Gastroesophageal sphincter (tissue), 3 donors: ENCODE results near the gene GKAP1.

ENCODE experiments used
- POLR2A ChIP-seq, 2 donors: fragments of 450-650 bp; IDR thresholded peaks; one replicate each; pipeline ENCODE4 v1.6.1; 2017; ENCODE audit warnings: antibody characterized with exemption in 2 of 2, mild to moderate bottlenecking in 2 of 2, moderate library complexity in 1 of 2
- TF ChIP-seq, protein P1 (sequence below), 4 experiments: fragments of 200-600 bp in 2 of 4; fragments of 450-650 bp in 2 of 4; sonication (generic) in 1 of 4; IDR thresholded peaks; one replicate each; pipeline ENCODE4 v1.5.1; 2017 to 2019; ENCODE audit warnings: antibody characterized with exemption in 4 of 4, mild to moderate bottlenecking in 2 of 4, moderate library complexity in 2 of 4

DNA sequence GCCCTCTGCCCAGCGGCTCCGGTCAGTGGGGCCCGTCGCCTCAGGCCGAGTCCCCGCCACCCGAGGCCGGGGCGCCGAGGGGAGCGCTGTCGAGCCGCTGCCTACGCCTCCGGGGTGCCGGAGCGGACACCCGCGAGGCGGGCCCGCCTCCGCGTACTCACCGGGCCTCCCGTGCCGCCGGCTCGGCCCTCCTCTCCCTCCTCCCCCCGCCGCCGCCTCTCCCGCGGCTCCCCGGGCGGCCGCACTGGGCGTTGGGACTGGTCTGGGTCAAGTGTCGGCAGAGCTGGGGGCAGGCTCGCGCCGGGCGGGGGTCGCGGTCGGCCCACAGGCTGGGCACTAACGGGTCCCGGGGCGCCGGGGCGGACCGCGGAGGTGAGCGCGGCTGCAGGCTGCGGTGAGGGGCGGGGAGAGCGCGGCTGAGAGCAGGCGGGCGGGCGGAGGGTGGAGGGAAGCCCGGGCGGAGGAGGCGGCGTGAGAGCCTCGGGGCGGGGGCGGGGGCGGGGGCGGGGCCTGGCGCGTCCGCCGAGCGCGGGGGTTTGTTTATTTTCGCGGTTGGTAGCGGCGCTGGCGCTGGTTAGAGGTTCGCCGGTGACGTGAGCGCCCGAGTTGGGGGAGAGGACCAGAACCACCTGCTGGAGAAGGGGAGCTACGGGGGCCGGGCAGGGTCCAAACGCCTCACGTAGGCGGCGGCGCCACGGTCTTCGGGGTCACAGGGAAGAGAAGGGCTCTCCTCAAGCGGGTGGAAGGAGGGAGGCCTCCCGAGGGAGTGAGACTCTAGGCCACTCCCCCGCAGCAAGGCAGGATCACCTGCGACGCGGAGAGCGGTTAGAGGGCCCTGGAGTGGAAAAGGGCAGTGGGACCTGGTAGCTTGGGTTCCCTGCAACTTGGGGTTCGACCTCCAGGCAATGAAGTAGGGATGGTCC, at the start of gene GKAP1:
- TF ChIP-seq, protein P1, sequence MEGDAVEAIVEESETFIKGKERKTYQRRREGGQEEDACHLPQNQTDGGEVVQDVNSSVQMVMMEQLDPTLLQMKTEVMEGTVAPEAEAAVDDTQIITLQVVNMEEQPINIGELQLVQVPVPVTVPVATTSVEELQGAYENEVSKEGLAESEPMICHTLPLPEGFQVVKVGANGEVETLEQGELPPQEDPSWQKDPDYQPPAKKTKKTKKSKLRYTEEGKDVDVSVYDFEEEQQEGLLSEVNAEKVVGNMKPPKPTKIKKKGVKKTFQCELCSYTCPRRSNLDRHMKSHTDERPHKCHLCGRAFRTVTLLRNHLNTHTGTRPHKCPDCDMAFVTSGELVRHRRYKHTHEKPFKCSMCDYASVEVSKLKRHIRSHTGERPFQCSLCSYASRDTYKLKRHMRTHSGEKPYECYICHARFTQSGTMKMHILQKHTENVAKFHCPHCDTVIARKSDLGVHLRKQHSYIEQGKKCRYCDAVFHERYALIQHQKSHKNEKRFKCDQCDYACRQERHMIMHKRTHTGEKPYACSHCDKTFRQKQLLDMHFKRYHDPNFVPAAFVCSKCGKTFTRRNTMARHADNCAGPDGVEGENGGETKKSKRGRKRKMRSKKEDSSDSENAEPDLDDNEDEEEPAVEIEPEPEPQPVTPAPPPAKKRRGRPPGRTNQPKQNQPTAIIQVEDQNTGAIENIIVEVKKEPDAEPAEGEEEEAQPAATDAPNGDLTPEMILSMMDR (IDR thresholded peaks at IDR 0.05) = peak in 2 of 4 experiments; percentile 35 to 40
- TF ChIP-seq POLR2A (IDR thresholded peaks at IDR 0.05) = peak in 1 of 2 donors; percentile 14
